ENCODE results near the gene OCA2. TPM values are rescaled to one million over a fixed set of nuclear protein-coding genes. Genes with fewer than 3 reads are reported as not detected.

The OCA2 gene
- total RNA-seq, 1 donor from 2014 or later = 1.2 TPM

- Mint-ChIP-seq H3K27ac (ENCODE audit: unreplicated experiment) (no peak overlapping the region), H3K36me3 (ENCODE audit: unreplicated experiment) (no peaks in the 10 kb centered on the region), H3K9me3 (ENCODE audit: unreplicated experiment) (no peaks in the 10 kb centered on the region), H3K4me3 (ENCODE audit: unreplicated experiment) (no peak overlapping the region), H3K27me3 (ENCODE audit: unreplicated experiment) (no peaks in the 10 kb centered on the region), H3K4me1 (ENCODE audit: unreplicated experiment) (peaks cover 17% of the 10 kb centered on the region)
- no peak for DNase-seq (ENCODE audit: extremely low spot score, unreplicated experiment)
- no peak for TF ChIP-seq CTCF (IDR thresholded peaks at IDR 0.05)
Measured at GRCh38 chr15:28103831-28104230, 4.7 kb upstream of the OCA2 start.

DNA sequence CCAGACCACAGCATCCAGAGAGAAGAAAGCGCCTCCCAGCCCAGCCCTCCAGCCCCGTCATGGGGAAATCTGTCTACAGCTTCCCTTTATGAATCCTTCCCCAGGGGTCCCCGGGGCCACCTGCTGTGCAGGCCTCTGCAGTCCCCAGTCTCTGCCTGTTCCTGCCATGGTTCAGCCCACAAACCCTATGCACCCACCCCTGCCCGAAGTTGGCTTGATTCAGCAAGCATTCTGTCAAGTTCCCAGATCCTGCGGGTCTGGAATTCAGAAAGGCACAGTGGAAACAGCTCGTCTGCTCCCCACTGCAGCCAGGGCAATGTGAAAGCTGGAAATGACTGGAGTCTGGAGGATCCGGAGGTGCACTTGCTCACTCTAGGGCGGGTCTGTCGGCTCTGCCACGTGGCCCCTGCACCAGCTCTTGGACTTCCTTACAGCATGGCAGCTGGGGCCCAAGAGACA lies 2.9 kb upstream of the OCA2 start:
- no peaks in the 10 kb centered on the region for H3K9me3 Mint-ChIP-seq (ENCODE audit: unreplicated experiment)
- H3K27ac Mint-ChIP-seq (ENCODE audit: unreplicated experiment) = no peak overlapping the region
- peaks cover 32% of the 10 kb centered on the region for H3K4me1 Mint-ChIP-seq (ENCODE audit: unreplicated experiment)
- DNase-seq (ENCODE audit: extremely low spot score, unreplicated experiment) = no peak
- H3K36me3 Mint-ChIP-seq (ENCODE audit: unreplicated experiment) = no peaks in the 10 kb centered on the region
- no peaks in the 10 kb centered on the region for H3K27me3 Mint-ChIP-seq (ENCODE audit: unreplicated experiment)
- TF ChIP-seq CTCF (IDR thresholded peaks at IDR 0.05) = no peak
- no peak overlapping the region for H3K4me3 Mint-ChIP-seq (ENCODE audit: unreplicated experiment)

- peaks cover 34% of the 10 kb centered on the region for H3K4me1 Mint-ChIP-seq (ENCODE audit: unreplicated experiment)
- H3K9me3 Mint-ChIP-seq (ENCODE audit: unreplicated experiment) = no peaks in the 10 kb centered on the region
- no peaks in the 10 kb centered on the region for H3K36me3 Mint-ChIP-seq (ENCODE audit: unreplicated experiment)
- no peak overlapping the region for H3K4me3 Mint-ChIP-seq (ENCODE audit: unreplicated experiment)
- H3K27ac Mint-ChIP-seq (ENCODE audit: unreplicated experiment) = no peak overlapping the region
- no peak for TF ChIP-seq CTCF (IDR thresholded peaks at IDR 0.05)
- no peaks in the 10 kb centered on the region for H3K27me3 Mint-ChIP-seq (ENCODE audit: unreplicated experiment)
- no peak for DNase-seq (ENCODE audit: extremely low spot score, unreplicated experiment)
Measured at GRCh38 chr15:28101201-28101600, 2.1 kb upstream of the OCA2 start.

- no peak for TF ChIP-seq CTCF (IDR thresholded peaks at IDR 0.05)
- Mint-ChIP-seq H3K36me3 (ENCODE audit: unreplicated experiment) (no peaks in the 10 kb centered on the region), H3K27me3 (ENCODE audit: unreplicated experiment) (no peaks in the 10 kb centered on the region), H3K4me3 (ENCODE audit: unreplicated experiment) (no peak overlapping the region), H3K9me3 (ENCODE audit: unreplicated experiment) (no peaks in the 10 kb centered on the region), H3K27ac (ENCODE audit: unreplicated experiment) (no peak overlapping the region), H3K4me1 (ENCODE audit: unreplicated experiment) (peaks cover 36% of the 10 kb centered on the region)
- no peak for DNase-seq (ENCODE audit: extremely low spot score, unreplicated experiment)
Measured at GRCh38 chr15:28100516-28101195, 1.5 kb upstream of the OCA2 start.

DNA sequence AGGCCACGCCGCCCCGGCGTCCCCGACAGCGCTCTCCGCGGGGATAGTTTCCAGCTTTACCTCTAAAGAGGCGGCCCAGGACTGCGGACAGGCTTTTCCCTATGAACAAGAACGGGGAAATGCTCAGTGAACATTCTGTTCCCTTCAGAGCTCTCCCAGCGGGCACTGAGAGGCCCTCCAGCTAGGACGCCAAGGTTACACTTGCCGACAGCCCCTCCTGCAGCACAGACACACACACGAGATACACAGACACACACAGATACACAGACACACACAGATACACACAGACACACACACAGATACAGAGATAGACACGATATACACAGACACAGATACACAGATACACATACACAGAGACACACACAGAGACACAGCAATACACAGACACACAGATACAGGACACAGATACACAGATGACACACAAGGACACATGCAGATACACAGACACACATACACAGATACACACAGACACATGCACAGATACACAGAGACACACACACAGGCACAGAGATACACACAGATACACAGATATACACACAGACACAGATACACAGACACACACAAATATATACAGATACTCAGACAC lies 533 bp upstream of the OCA2 start:
- H3K27ac Mint-ChIP-seq (ENCODE audit: unreplicated experiment) = no peak overlapping the region
- no peak for TF ChIP-seq CTCF (IDR thresholded peaks at IDR 0.05)

More for the DNA sequence above, 533 bp upstream of the OCA2 start:
- Mint-ChIP-seq H3K4me3 (ENCODE audit: unreplicated experiment) (peak overlapping the region; percentile 5), H3K27me3 (ENCODE audit: unreplicated experiment) (no peaks in the 10 kb centered on the region), H3K36me3 (ENCODE audit: unreplicated experiment) (no peaks in the 10 kb centered on the region), H3K9me3 (ENCODE audit: unreplicated experiment) (no peaks in the 10 kb centered on the region), H3K4me1 (ENCODE audit: unreplicated experiment) (peaks cover 41% of the 10 kb centered on the region)
- DNase-seq (ENCODE audit: extremely low spot score, unreplicated experiment) = no peak
